HL-60 (cell line): ENCODE results near the gene BAIAP2L1.

Experiments used
- GABPA ChIP-seq: IDR thresholded peaks from 2 replicates; pipeline ENCODE4 v1.6.1; 2012; ENCODE audit warnings: low read depth
- TF ChIP-seq, protein P1 (sequence below): IDR thresholded peaks from one replicate; pipeline ENCODE4 v1.5.1; 2011; ENCODE audit warnings: low read length, control low read depth, inconsistent platforms; ENCODE audit not compliant: insufficient read depth

DNA sequence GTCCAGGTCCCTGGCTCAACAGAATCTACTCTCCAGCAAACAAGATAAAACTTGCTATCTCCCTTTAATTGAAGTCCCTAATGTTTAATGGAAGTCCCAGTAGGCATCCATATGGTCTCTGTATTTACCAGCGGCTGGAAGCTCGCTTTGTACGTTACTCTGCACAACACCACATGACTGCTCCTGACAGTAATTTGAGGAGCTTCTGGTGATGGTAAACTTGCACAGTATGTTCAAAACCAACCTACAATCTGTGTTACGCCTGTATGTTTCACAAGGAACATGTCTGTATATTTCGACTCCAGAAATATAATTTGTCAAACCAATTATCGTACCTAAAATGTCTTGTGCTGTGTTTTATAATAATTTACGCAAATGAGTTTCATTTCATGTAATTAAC, 144.5 kb downstream of the BAIAP2L1 start:
- TF ChIP-seq, protein P1, sequence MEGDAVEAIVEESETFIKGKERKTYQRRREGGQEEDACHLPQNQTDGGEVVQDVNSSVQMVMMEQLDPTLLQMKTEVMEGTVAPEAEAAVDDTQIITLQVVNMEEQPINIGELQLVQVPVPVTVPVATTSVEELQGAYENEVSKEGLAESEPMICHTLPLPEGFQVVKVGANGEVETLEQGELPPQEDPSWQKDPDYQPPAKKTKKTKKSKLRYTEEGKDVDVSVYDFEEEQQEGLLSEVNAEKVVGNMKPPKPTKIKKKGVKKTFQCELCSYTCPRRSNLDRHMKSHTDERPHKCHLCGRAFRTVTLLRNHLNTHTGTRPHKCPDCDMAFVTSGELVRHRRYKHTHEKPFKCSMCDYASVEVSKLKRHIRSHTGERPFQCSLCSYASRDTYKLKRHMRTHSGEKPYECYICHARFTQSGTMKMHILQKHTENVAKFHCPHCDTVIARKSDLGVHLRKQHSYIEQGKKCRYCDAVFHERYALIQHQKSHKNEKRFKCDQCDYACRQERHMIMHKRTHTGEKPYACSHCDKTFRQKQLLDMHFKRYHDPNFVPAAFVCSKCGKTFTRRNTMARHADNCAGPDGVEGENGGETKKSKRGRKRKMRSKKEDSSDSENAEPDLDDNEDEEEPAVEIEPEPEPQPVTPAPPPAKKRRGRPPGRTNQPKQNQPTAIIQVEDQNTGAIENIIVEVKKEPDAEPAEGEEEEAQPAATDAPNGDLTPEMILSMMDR: no peak
- no peak for TF ChIP-seq GABPA
